NCI-H2196 (cell line): Measurements from ENCODE around the gene IFIT3.
"Not testable (repeated sequence)": the region's sequence is repeated elsewhere in the genome, so short reads cannot be mapped to it uniquely, and the experiment has no call there.

Source experiments
- DNase-seq: peaks from one replicate; lab custom pipeline; 2025; ENCODE audit not compliant: unreplicated experiment; lab: John Stamatoyannopoulos, UW

IFIT3 gene

DNA sequence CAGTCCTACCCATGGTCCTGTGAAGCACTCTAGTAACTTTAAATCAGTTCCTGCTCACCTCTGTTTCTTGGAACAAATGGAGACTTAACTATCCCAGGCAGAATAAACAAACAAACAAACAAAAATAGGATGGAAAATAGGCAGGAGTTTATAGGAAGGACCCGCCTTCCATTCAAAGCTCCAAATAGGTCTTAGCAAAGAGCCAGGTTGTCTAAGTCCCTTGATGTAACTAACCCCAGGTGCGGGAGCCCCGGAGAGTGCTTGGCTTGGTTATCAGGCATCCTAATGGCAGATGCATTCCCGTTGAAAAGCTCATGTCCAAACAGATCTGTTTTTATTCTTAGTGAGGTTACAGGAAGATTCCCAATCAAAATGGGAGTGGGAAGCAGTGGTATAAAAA lies 23.8 kb upstream of the IFIT3 start:
- no peak for DNase-seq

- no peak for DNase-seq
Observed at GRCh38 chr10:89304446-89304845, 23.4 kb upstream of the IFIT3 start.

- no peak for DNase-seq
Observed at GRCh38 chr10:89304925-89305324, 22.9 kb upstream of the IFIT3 start.

- DNase-seq, result no peak
Observed at GRCh38 chr10:89305766-89306433, 21.9 kb upstream of the IFIT3 start.

DNA sequence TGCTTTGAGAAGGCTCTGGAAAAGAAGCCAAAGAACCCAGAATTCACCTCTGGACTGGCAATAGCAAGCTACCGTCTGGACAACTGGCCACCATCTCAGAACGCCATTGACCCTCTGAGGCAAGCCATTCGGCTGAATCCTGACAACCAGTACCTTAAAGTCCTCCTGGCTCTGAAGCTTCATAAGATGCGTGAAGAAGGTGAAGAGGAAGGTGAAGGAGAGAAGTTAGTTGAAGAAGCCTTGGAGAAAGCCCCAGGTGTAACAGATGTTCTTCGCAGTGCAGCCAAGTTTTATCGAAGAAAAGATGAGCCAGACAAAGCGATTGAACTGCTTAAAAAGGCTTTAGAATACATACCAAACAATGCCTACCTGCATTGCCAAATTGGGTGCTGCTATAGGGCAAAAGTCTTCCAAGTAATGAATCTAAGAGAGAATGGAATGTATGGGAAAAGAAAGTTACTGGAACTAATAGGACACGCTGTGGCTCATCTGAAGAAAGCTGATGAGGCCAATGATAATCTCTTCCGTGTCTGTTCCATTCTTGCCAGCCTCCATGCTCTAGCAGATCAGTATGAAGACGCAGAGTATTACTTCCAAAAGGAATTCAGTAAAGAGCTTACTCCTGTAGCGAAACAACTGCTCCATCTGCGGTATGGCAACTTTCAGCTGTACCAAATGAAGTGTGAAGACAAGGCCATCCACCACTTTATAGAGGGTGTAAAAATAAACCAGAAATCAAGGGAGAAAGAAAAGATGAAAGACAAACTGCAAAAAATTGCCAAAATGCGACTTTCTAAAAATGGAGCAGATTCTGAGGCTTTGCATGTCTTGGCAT lies 21.1 kb upstream of the IFIT3 start:
- no peak for DNase-seq

DNA sequence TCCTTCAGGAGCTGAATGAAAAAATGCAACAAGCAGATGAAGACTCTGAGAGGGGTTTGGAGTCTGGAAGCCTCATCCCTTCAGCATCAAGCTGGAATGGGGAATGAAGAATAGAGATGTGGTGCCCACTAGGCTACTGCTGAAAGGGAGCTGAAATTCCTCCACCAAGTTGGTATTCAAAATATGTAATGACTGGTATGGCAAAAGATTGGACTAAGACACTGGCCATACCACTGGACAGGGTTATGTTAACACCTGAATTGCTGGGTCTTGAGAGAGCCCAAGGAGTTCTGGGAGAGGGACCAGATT lies 20.6 kb upstream of the IFIT3 start:
- no peak for DNase-seq

GRCh38 chr10:89308266-89308665 lies 19.5 kb upstream of the IFIT3 start:
- no peak for DNase-seq

DNA sequence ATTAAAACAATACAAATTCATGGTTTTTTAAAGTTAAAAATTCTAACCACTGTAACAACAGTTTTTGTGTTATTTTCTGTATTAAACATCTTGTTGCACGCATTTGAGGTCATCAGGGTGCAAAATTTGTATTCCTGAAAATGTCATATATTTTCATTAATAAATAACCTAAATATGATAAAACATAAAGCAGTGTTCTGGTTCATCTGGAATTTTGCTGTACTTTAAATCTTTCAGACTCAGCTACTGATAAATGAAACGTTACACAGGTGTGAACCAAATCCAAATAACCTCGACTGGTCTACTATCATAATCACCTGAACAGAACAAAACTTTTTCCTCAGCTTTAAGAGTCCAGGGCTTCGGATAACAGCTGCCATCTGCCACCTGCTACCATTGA lies 19.1 kb upstream of the IFIT3 start:
- DNase-seq, result no peak

DNA sequence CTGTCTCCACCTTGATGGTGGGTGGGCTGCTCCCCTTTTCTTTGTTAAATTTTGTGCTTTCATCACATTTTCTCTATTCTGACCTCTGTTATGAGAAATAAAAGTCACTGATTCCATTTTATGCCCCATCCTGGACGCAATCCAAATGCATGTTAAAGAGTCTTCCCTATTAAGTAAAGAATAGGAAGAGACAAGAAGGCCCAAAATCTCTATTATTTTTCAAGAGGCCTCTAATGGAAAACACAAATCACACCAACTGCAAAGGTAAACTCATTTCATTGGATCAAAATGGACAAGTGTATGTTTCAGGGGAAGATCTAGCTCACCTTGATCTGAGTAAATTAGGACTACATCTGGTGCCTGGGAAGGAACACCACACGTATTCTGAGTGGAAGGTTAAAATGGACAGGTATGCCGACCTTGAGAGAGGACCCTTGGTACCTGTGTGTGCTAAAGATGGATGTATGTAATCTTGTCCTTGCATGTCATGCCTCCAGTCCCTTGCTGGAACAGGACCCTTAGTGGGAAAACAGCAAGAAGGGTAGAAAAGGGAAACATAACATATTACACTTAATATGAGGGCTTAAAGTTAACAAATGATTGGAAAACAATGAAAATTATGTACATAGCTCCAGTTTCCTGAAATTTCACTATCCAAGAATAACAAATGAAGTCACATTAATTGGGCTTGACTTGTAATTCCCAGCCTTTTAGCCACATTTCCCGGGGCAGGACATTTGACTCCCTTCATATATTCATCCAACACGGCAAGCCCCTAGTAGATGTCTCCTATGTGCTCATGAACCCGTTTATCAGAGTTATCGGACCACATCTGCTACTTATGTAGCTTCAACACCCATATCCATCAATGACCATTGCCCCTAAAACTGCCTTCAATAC lies 18.4 kb upstream of the IFIT3 start:
- DNase-seq, result no peak

- DNase-seq, result no peak
Observed at GRCh38 chr10:89310056-89310893, 17.5 kb upstream of the IFIT3 start.

DNA sequence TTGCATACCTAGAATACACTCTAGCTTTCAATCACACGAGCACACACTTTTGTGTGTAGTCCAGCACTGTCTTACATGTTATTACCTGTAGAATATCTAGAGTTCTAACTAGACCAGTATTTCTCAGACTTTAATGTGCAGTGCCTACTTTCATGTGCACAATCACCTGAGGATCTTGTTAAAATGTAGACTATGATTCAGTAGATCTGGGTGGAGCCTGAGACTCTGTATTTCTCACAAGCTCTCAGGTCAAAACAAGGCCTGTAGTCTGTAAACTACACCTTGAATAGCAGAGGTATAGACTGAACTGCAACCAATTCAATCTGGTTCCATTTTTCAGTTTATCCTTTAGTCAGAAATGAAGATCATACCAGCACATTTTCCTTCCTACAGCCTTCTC lies 14.8 kb upstream of the IFIT3 start:
- no peak for DNase-seq

DNA sequence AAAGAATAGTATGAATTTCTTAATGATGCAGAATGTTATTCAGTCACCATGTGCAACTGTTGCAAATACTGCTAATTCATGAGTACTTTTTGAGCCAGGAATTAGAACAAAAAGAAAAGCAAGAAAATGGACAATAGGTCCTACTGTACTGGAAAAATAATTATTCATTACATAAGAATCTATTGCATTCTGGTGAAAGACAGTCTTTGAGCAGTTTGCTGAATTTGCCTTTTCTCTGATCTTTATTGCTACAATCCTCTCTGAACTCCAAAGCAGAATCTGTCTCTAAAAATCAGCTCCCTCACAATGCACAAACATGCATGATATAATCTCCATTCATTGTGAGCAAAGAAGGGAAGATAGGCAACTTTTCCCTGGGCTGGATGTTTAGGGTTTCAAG lies 13.1 kb upstream of the IFIT3 start:
- no peak for DNase-seq

- DNase-seq, result not testable (repeated sequence)
Observed at GRCh38 chr10:89318047-89318446, 9.8 kb upstream of the IFIT3 start.

GRCh38 chr10:89325081-89325480 lies 2.7 kb upstream of the IFIT3 start:
- DNase-seq, result not testable (repeated sequence)

DNA sequence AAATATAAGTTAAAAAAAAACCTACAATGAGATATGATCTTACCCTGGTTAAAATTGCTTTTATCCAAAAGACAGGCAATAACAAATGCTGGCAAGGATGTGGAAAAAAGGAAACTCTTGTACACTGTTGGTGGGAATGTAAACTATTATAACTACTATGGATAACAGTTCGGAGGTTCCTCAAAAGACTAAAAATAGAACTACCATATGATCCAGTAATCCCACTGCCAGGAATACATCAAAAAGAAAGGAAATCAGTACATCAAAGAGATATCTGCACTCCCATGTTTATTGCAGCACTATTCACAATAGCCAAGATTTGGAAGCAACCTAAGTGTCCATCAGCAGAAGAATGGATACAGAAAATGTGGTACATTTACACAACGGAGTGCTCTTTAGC lies 1.9 kb upstream of the IFIT3 start:
- not testable (repeated sequence) for DNase-seq

GRCh38 chr10:89329151-89329550 lies 1.4 kb downstream of the IFIT3 start:
- no peak for DNase-seq

DNA sequence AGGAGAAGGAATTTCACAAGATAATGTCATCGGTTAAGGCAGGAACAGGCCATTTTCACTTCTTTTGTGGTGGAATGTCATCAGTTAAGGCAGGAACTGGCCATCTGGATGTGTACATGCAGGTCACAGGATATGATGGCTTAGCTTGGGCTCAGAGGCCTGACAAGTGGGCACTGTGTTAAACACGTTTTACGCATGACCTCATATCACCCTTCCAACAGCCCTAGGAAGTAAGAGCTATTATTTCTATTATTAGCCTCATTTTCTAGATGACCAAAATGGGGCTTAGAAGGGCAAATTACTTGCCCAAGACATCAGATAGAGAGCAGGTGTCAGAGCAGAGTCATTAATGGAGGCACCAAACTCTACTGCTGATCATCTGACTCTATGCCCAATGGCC lies 2.2 kb downstream of the IFIT3 start:
- DNase-seq, result not testable (repeated sequence)

GRCh38 chr10:89330537-89331212 lies 2.9 kb downstream of the IFIT3 start:
- DNase-seq, result no peak

GRCh38 chr10:89331487-89332122 lies 3.8 kb downstream of the IFIT3 start:
- DNase-seq, result not testable (repeated sequence)

GRCh38 chr10:89332123-89332633 lies 4.4 kb downstream of the IFIT3 start:
- DNase-seq, result no peak
